GM18861 (cell line): ENCODE measurements around the gene SLC35F2.
A peak's percentile ranks its signal among the peaks of the same experiment; 100 is the strongest.

ENCODE experiments used
- ATAC-seq: cut with Tn5 transposase; IDR thresholded peaks from one replicate; pipeline ENCODE4 v1.9.1; 2021; ENCODE audit not compliant: unreplicated experiment

SLC35F2 gene

DNA sequence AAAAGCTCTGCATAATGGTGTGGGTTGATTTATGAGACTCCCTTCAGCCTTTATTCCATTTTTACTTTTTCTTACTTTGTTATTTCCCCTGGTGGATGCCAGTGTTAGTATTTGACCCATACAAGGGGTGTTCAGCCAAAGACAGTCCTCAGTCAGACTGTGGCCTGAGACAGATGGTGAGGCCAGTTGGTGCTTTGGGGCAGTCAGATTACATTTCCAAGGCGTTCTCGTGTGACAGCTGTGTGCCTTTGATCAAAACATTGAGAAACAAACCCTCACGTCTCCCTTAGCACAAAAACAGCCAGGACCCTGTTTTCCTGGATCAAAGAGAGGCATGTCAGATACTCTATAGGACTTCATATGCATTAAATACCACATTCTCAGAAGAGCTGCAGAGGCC is 115.4 kb downstream of the SLC35F2 start:
- no peak for ATAC-seq

DNA sequence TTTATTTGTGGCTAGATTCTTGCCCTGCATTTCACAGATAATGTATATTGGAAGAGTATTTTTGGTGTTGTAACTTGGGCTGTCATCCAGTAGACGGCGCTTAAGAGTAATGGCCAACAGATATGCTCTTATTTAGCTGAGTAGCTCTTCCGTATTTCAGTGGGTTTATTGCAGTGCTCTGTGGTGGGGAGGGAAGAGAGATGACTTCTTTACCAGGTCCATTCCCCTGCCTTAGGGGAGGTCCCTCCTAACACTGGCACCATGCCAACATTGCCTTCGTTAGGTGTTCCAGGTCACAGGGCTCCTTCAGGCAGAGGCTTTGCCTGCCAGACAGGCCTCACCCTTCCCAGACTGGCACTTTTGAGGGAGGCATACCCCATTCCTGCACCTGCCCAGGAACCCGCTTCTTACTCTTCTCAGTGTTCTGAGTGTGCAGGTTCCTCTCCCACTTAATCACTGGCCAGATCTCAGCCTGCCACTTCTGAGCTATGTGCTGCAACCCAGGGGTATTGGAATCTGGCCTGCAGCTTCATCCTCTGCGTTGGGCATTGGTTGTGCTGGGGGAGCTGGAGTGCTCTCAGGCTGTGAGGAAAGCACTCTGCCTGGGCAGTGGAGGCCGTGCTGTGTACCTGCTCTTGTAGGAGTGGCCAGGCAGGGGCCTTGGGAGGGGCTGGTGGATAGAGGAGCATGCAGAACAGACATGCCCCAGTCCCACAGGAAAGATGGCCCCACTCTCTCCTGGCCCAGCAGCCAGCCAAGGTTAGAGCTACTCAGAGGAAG is 117.4 kb downstream of the SLC35F2 start:
- peak; percentile 82 for ATAC-seq
